ENCODE measurements around the gene CSRP2.

DNA sequence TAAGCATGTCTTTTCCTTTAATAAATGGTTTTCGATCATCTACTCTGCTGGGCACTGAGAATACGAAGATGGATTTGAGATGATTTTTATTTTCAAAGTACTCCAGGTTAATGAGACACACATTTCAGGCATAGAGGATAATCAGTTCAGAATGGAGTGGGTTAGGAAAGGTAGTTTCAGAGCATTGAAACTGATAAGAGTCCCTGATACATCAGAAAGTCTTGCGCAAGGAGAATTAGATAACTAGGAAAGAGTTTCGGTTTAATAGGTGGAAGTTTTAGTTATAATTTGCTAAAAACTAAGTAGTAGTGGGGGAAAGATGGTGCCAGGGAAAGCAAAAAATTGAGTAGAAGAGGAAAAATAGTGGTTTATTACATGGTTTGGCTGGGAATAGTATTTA is 64.8 kb downstream of the CSRP2 start:
- TF ChIP-seq, protein P1, sequence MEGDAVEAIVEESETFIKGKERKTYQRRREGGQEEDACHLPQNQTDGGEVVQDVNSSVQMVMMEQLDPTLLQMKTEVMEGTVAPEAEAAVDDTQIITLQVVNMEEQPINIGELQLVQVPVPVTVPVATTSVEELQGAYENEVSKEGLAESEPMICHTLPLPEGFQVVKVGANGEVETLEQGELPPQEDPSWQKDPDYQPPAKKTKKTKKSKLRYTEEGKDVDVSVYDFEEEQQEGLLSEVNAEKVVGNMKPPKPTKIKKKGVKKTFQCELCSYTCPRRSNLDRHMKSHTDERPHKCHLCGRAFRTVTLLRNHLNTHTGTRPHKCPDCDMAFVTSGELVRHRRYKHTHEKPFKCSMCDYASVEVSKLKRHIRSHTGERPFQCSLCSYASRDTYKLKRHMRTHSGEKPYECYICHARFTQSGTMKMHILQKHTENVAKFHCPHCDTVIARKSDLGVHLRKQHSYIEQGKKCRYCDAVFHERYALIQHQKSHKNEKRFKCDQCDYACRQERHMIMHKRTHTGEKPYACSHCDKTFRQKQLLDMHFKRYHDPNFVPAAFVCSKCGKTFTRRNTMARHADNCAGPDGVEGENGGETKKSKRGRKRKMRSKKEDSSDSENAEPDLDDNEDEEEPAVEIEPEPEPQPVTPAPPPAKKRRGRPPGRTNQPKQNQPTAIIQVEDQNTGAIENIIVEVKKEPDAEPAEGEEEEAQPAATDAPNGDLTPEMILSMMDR (IDR thresholded peaks at IDR 0.05), result no peak
- no peak for TF ChIP-seq EP300 (IDR thresholded peaks at IDR 0.05)
